SIG-M5 (cell line): ENCODE results near the gene ERICH3.
"Not testable (repeated sequence)": the region's sequence is repeated elsewhere in the genome, so short reads cannot be mapped to it uniquely, and the experiment has no call there.

Experiments
- DNase-seq: peaks from one replicate; lab custom pipeline; 2025; lab: John Stamatoyannopoulos, UW

ERICH3 gene

DNA sequence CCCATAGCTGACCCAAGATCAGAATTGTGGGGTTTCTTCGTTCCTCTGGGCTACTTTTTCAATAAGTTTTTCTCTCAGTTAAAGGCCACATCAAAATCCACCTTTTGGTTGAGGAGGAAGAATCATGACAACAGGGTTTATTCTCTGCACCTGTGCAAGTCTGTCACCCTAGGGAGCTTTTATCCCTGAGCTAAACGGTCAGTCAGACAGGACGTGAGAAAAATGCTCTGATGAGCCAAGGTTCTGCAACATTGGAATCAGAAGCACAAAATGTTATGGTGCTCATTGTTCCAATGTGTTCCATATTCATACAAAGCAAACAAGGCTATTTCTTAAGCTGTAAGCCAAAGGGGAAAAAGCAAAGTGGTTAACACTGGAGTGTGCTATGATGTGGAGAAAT is 7.4 kb upstream of the ERICH3 start:
- no peak for DNase-seq

DNA sequence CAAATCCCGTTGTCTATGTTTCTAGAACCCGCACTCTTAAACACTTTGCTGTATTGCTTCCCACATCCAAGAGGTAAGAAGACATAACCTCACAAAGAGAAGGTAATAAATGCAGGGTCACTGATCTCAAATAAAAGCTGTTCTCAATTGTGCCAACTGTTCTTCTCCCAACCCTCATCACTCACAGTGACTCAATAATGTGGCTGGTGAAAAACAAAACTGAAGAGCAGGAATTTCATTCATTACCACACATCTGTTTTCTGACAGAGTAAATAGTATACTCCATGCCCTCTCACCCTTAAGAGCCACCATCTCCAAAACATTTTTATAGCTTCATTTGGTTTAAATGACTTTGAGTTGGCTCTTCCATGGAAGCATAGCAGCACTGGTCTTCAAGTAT is 6.2 kb upstream of the ERICH3 start:
- DNase-seq = no peak

DNA sequence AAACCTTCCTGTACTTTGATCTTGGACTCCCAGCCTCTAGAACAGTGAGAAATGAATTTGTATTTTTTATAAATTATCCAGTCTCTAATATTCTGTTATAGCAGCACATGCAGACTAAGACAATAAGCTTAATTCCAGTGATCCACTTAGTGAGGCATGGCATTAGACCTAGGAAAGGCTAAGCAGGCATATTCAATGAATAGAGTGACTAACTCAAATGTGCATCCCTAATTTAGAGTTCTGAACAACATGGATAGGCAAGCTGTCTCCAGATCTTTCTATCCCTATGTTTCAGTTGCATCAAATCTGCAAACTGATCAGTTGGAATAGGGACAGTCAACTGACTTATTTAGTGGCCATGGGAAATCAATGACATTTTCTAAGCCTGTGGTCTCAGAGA is 4.3 kb upstream of the ERICH3 start:
- DNase-seq = no peak

DNA sequence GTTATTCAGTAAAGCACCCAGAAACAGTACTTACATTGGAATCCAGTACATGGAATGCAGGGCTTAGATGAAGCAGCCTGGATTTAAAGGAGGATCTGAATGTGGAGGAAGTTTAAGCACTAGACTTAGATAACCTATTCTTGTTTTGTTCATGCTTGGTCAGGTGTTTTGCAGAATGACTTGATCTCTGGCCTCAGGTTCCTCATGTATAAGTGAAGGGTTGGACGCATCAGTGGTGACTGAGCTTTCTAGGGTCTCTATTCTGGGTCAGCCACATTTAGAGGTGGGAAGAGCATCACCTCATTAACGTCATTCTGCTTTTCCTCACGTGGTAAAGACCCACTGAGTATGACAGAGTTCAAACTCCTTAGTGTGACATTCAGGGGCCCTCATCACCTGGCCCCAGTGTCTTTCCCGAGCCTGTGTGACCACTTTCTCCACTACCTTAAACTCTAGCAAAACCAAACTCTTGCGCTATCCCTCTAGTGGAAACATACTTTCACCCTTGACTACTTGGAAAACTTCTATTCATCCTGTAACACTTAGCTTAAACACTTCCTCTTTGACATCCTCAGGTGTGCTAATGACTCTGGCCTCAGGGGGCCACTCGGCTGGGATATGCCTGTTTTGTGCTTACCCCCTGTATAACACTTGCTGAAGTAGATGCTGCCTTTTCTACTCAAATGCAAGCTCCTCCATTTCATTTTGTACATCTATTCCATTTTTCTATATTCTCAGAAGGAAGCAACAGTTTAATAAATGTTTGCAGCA is 871 bp upstream of the ERICH3 start:
- DNase-seq = no peak

DNA sequence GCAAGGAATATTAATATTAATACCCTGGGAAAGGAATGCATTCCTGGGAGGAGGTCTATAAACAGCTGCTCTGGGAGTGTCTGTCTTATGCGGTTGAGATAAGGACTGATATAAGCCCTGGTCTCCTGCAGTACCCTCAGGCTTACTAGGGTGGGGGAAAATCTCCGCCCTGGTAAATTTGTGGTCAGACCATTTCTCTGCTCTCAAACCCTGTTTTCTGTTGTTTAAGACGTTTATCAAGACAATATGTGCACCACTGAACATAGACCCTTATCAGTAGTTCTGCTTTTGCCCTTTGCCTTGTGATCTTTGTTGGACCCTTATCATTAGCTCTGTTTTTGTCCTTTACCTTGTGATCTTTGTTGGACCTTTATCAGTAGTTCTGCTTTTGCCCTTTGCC is 2.7 kb downstream of the ERICH3 start:
- DNase-seq = not testable (repeated sequence)

DNA sequence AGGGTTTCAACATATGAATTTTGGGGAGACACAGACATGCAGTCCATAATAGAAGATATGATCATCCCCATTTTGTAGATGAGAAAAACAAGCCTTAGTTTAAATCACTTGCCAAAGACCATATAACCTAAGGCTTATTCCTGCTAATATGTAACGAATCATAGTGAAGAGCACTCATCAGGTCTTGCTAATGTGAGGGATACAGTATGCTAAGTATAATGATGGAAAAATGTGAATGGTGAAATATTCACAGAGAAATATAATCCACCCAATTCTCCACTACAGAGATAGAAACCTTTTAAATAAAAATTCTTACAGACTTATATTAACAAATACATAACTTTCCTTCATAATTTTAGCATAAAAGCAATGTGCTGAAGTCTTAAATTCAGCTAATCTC is 18.9 kb downstream of the ERICH3 start:
- no peak for DNase-seq

DNA sequence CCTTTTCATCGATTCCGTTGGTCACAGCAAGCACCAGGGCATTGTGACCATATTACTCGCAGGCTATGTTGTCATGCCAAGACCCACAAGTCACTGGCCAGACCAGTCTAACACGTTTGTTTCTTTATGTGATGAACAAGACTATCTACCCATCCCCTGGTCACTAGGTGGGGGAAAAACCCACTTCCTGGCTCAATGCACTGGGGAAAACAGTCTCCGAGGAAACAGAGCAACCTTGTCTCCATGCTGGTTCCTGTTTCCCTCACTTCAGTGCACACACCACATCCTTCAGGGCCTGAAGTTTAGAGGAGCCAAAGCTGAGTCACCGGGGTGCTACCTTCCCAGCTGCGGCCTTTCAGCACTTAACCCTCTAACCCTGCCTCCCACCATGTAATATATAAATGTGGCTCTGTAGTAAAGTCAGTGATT is 20.9 kb downstream of the ERICH3 start:
- no peak for DNase-seq

DNA sequence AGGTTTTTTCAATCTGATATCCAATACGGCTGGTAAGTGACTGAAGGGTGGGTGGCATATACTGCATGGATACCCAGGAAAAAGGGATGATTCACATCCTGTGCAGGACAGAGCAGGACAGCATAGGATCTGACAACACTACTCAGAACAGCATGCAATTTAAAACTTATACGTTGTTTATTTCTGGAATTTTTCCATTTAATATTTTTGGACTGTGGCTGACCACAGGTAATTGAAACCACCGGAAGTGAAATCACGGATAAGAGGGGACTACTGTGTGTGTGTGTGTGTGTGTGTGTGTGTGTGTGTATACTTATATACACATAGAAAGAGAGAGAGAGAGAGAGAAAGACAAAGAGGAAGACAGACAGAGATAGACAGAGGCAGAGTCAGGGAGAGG is 23.0 kb downstream of the ERICH3 start:
- DNase-seq = no peak

DNA sequence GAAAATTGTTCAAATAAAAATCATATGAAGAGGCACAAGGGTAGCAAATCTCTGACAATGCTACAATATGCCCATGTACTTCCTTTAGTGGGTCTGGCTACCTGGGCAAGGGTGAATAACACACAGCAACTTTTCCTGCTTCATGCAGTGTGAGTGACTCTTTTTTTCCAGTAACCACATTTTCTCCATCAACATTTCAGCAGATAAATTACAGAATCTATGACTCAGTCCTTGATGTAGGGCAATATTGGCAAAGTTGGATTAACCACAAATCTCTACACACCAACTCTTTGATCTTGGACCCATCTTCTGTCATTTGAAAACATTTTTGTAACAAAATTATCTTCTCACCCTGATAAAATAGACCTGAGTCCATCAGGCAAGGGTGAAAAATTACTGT is 31.7 kb downstream of the ERICH3 start:
- DNase-seq = no peak

DNA sequence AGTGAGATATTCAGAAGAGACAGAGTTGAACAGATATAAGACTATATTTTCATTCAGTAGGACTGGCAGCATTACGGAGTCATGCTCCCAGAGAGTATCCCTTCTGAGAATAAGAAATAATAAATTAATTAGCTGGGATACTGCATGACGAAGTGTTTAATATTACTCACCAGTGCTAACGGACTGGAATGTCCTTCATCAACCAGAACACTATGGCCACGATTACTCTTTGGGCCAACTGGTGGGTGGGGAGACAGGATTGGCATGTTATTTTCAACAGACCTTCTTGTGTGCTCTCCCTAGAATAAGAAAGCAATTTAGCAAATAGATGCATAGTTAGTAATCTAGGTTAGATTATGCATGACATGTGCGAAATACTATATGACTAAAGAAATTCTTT is 32.4 kb downstream of the ERICH3 start:
- no peak for DNase-seq

DNA sequence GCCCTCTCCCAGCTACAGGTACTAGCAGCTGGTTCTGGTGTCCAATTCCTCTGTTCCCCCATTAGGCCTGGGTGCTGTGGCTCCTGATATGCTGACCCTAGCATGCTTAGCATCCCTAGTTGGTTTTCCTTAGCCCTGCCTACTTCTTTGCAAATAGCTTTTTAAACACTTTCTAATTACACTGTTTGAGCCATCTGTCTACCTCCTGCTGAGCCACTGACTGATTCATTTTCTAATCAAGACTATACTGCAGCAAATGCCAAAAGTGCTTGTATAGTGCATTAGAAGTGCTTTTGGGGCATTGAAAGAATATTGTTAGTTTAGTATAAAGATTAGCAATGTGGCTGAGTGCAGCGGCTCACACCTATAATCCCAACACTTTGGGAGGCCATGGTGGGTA is 36.3 kb downstream of the ERICH3 start:
- DNase-seq = no peak

DNA sequence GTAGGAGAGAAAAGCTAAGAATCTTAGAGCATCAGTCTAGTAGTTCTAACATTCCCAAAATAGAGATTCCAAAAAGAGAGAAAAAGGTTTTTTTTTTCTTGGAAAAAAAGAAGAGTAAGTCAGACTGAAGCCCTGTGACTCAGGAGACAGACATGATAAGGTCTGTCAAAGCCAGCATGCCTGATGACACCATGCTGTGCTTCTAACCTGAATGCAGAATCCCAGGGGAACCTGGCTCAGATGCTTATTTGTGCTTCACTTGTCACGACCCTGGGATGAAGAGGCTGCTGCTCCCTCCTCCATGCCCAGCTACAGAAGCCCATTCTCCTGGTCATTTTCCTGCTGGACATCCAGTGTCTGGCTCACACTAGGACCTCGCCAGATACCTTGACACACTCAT is 44.3 kb downstream of the ERICH3 start:
- no peak for DNase-seq

DNA sequence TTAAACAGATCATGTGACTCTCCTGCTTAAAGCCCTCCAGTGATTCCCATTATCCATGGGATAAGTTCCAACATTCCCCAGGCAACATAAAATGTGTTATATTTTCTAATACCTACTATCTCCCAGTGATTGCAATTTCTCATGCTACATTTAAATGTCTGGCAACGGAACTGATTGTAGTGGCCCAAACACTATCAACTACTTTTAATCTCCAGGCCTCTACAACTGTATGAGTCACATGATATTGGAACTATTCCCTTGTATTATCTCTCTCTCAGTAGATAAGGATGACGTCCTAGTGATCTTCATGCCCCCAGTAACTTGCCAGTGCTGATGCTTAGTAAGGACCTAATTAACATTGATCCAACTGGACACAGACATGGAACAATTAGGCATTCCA is 49.9 kb downstream of the ERICH3 start:
- DNase-seq = no peak

DNA sequence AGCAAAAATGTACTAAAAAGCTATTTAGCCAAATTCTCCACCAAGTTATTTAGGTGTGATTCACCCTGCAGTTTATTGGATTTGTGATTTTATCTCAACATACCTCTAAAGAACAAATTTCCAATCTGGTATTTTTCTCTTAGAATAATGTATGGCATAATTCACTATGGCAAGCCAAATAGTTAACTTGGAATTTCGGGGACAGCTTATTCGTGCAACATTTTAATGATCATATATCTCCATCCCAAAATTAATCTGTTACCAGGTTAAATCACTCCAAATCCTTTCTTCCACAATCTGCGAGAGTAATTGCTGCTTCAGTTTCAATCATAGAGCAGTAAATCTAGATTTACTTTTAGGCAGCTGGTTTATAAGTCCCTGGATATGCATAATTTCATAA is 53.4 kb downstream of the ERICH3 start:
- DNase-seq = no peak

DNA sequence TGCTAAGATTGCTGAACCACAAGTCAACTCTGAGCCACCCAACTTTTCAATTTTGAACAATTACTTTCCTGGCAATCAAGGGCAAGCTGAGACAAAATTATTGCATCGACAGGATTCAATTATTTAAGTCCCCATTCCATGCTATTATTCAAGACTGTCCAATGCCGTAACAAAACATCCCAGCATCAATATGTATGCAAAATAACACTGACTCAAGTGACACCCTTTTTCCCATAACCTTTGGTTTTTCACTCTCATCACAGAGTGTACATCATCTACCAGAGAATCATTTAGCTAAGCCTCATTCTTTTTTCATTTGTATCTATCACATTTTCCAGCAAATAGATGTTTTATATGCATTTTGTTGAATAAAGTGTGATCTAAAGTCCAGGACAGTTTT is 54.6 kb downstream of the ERICH3 start:
- no peak for DNase-seq

DNA sequence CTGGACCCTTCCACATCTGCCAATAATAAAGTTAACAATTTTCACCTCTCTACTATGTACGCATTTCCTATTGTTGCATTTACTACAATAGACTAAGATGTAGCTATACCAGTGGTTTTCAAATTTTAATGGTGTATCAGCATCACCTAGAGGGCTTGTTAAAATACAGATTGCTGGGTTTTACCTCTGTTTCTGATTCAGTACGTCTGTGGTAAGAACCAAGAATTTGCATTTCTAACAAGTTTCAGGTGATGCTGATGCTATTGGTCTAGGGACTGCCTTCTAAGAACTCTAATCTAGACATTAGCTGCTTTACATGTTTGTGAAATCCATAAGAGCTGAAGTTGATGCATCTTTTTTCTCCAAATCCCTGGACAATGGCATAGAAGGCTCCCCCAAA is 59.7 kb downstream of the ERICH3 start:
- DNase-seq = no peak

DNA sequence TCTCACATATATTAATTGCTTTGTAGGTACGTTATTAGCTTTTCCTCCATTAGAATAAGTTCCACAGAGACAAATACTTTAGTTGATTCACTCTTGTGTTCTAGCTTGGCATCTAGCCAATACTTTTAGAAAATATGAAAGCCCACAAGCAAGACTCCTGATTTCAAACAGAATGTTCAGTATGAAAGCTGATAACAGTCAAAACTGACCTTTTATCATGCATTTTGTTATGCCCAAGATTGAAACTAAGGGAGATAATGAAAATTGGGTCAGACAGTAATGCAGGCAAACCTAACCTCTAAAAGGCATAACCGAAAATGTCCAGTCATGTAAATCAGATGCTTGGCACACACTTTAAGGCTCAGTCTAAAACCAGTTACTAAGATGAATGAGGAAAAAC is 61.7 kb downstream of the ERICH3 start:
- DNase-seq = no peak

DNA sequence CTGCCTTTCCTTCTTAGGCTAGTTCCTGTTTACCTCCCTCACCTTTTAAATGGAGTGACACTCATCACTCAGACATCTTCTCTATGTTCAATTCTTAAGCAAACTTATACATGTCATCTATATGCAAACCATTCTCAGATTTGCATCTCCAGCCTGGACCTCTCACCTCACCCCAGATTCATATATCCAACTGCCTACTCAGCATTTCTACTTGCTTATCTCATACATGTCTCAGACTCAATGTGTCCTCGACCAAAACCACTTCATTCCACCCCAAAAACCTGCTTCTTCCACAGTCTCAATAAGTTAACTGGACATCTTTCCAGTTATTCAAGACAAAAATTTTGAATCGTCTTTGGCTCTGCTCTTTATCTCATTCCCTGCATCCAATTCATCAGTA is 62.6 kb downstream of the ERICH3 start:
- no peak for DNase-seq

DNA sequence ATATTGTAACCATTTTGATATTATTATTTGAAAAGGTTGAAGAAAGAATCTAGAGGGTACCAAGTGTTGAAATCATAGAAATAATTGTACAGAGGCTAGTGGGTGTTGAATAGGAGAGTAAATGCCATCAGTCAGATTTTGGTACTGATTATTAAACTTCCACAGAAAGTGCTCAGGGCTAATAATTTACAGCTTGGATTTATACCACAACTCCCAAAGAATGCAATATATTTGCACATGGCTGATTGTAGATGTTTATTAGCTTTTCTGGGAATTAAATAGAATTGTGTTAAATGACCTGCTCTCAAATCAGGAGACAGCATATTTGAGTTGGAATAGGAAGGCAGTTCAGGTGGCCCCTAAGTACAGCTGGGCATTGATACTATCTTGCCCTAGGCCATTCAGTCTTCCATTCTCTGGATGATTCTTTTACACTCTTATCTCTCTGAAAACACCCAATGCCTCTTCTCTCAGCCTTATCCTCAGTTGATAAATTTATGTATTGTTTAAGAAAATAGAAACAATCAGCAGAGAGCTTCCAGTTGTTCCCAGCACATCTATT is 63.7 kb downstream of the ERICH3 start:
- DNase-seq = no peak

DNA sequence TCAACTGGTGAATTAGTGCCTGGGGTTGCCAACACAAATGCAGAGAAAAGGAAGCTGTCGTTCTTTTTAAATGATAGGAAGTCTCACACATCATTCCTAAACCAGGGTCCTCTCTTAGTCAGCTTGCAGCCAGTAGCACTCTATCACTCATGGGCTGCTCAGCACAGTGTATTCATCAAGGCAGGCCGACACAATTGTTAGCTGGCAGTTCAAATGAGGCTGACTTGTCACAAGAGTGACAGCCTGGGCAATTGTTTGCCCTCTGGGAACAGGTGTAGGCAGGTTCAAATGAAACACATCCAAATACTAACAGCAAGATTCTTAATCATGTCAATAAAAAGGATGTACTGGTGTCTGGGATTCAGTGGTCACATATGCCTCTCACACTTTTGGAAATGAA is 76.9 kb downstream of the ERICH3 start:
- no peak for DNase-seq

DNA sequence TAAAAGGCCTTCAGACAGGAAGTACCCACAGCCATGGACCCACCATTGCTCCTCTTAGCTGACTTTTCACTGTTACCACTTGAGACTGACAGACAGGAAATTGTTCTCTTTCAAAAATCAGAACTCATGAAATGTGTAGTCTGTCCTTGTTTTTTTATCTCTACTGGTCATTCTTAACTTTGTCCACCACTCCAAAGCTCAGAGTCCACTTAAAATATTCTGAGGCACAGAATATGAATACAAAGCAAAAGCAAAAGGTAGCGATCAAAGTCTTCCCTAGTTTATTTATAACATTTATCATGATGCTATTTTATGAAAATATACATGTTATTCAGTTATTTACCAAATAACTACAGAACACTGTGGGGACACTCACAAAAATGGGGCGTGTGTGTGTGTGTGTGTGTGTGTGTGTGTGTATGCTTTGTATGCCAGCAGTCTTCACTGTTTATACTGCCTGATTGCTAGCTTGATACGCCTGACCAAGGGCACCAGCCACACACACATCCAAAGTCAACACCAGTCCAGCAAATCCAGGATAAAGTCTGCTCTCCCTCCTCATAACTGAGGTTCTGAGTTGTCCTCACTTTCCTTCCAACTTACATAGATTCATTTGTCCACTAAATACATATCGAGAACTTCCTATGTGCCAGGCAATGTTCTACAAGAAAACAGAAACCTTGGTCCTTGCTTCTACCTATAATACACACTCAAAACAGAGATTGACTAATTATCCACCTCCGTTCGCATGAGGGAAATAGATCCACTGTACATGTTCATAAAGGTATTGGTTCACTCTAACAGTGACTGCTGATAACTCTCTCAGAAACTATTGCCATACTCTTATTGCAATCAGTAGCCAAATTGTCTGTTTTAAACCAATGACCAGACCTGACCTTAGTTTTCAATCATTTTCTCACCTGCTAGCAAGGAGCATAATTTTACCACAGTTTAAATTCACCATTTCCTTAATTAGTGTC is 79.4 kb downstream of the ERICH3 start:
- no peak for DNase-seq

DNA sequence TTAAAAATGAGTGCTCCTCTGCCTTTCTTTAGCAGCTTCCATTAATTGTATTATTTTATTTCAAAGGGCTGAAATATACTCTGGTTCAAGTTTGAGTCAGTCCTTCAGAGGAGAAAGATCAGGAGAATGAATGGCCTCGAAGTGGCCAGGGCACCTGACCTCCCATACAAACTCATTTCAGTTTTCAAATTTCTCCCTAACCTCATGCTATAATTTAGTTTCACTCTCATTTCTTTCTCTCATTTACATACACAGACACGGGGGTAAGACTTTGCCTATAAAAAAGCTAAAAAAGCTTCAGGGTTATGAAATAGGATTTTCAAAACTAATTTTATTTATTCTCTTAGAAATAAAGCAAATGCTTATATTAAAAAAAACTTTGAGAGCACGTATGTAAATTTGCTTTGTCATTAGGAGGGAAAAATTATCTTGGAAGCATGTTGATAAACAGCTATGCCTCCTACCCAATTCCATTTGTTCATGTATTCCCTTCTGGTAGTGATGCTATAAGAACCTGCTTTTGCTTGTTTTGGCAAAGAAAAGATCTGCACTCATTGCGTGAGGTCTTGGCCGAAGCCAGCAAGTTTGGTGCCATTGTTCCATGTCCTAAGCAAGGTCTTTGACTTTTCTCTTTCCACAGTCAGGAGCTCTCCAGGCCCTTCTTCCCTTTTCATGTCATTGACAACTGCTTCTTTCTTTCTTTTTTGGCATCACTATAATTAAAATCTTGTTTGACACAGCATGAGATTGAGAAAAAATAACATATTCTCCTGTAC is 80.8 kb downstream of the ERICH3 start:
- no peak for DNase-seq
